8988T (cell line): Measurements from ENCODE around the gene ATP6V0D1.

Experiments used
- DNase-seq: peaks from one replicate; pipeline ENCODE4 v3.0.0; 2011

The ATP6V0D1 gene

GRCh38 chr16:67399749-67400704 lies 80.9 kb downstream of the ATP6V0D1 start:
- peak; percentile 43 for DNase-seq

- DNase-seq, result peak; percentile 77
These were observed 81.7 kb downstream of the ATP6V0D1 start for GRCh38 chr16:67399218-67399733.

GRCh38 chr16:67398546-67399217 lies 82.3 kb downstream of the ATP6V0D1 start:
- DNase-seq, result peak; percentile 29

GRCh38 chr16:67397812-67398545 lies 83.0 kb downstream of the ATP6V0D1 start:
- peak; percentile 46 for DNase-seq

GRCh38 chr16:67397036-67397801 lies 83.7 kb downstream of the ATP6V0D1 start:
- DNase-seq, result peak; percentile 49

GRCh38 chr16:67396159-67397035 lies 84.6 kb downstream of the ATP6V0D1 start:
- peak; percentile 85 for DNase-seq

GRCh38 chr16:67395458-67396158 lies 85.3 kb downstream of the ATP6V0D1 start:
- DNase-seq, result no peak

GRCh38 chr16:67395105-67395457 lies 85.9 kb downstream of the ATP6V0D1 start:
- DNase-seq, result no peak

GRCh38 chr16:67394155-67395104 lies 86.5 kb downstream of the ATP6V0D1 start:
- DNase-seq, result no peak

- no peak for DNase-seq
These were observed 87.2 kb downstream of the ATP6V0D1 start for GRCh38 chr16:67393788-67394154.

- peak; percentile 99 for DNase-seq
These were observed 87.7 kb downstream of the ATP6V0D1 start, which contains the start of gene TPPP3 for GRCh38 chr16:67393111-67393787. Gene TPPP3 (minus strand): TSS chr16:67393498. CDS start chr16:67391111, 2,387 bp downstream.

GRCh38 chr16:67392301-67393059 lies 88.5 kb downstream of the ATP6V0D1 start:
- no peak for DNase-seq

- DNase-seq, result no peak
These were observed 89.3 kb downstream of the ATP6V0D1 start for GRCh38 chr16:67391424-67392300.

GRCh38 chr16:67390816-67391423 lies 90.0 kb downstream of the ATP6V0D1 start:
- DNase-seq, result no peak

GRCh38 chr16:67389911-67390815 lies 90.8 kb downstream of the ATP6V0D1 start:
- DNase-seq, result no peak
